Sigmoid colon (tissue), 7 donors: ENCODE measurements around the gene POLN. TPM values are rescaled to one million over a fixed set of nuclear protein-coding genes. Genes with fewer than 3 reads are reported as not detected.

Source experiments
- DNase-seq: peaks from one replicate; pipeline ENCODE4 v3.0.0-alpha.2; 2019
- H3K27ac ChIP-seq, 4 donors: fragments of 200-600 bp; sonication (generic); one replicate each; pipeline ENCODE4 v1.5.1; 2016 to 2019; ENCODE audit warnings: mild to moderate bottlenecking in 1 of 4
- H3K27me3 ChIP-seq, 3 donors: fragments of 200-600 bp; sonication (generic); one replicate each; pipeline ENCODE4 v1.5.1; 2019; ENCODE audit warnings: mild to moderate bottlenecking in 1 of 3
- H3K36me3 ChIP-seq, 4 donors: fragments of 200-600 bp; sonication (generic); one replicate each; pipeline ENCODE4 v1.5.1; 2016 to 2019
- H3K4me1 ChIP-seq, 4 donors: fragments of 200-600 bp; sonication (generic); one replicate each; pipeline ENCODE4 v1.5.1; 2017 to 2019
- H3K4me3 ChIP-seq, 4 donors: fragments of 200-600 bp; sonication (generic); one replicate each; pipeline ENCODE4 v1.5.1; 2017 to 2019; ENCODE audit warnings: mild to moderate bottlenecking in 2 of 4, moderate library complexity in 1 of 4
- H3K9me3 ChIP-seq, 4 donors: fragments of 200-600 bp in 3 of 4; sonication (generic) in 3 of 4; one replicate each; pipeline versions ENCODE4 v1.5.1 to v1.6.1; 2013 to 2019
- CTCF ChIP-seq, 4 experiments: fragments of 450-650 bp in 3 of 4; fragments of 200-600 bp in 1 of 4; IDR thresholded peaks; one replicate each; pipeline ENCODE4 v1.5.1; 2016 to 2019; ENCODE audit warnings: antibody characterized with exemption in 4 of 4, mild to moderate bottlenecking in 3 of 4, moderate library complexity in 2 of 4
- EP300 ChIP-seq, 4 donors: sonication (generic); formaldehyde crosslinking; IDR thresholded peaks; one replicate each; pipeline ENCODE4 v1.6.1; 2017; ENCODE audit warnings: antibody characterized with exemption in 4 of 4
- POLR2A ChIP-seq, 2 donors: fragments of 450-650 bp; IDR thresholded peaks; one replicate each; pipeline ENCODE4 v1.6.1; 2016; ENCODE audit warnings: antibody characterized with exemption in 2 of 2, mild to moderate bottlenecking in 2 of 2, moderate library complexity in 2 of 2
- POLR2AphosphoS5 ChIP-seq, 4 donors: sonication (generic); formaldehyde crosslinking; IDR thresholded peaks; one replicate each; pipeline ENCODE4 v1.6.1; 2017; ENCODE audit warnings: antibody characterized with exemption in 4 of 4
- WGBS, 2 donors: extraction: QIAGEN DNeasy Blood & Tissue Kit; methylation state at CpG; one replicate each; pipeline ENCODE4 v1.1.7; 2013; 5-methylcytosine and 5-hydroxymethylcytosine counted together
- intact Hi-C: fragments of 100-400 bp; cut with DNase I; formaldehyde crosslinking; loops from one replicate; pipeline ENCODE4 v1.15.1; 2023
- polyA plus RNA-seq, 3 donors: library from polyadenylated mRNA; stranded (reverse); fragments of 200-250 nt; gene quantifications; one replicate each; pipeline ENCODE4 v1.2.3, GENCODE V29; 2013
- total RNA-seq, 4 donors: library from RNA; depleted of rRNA; stranded (reverse); fragments of >200 nt; gene quantifications; one replicate each; pipeline ENCODE4 v1.1.0, GENCODE V29; 2016
- donor health status: healthy with polysubstance abuse.
- donor health status: Bipolar disorder and iron deficiency.
- donor health status: healthy.

POLN gene
- total and polyA plus RNA-seq, 7 donors = 0.60 to 9.4 (median 2.0) TPM; not detected in 1

GRCh38 chr4:2289311-2289954 is 47.5 kb upstream of the POLN start:
- H3K4me1 ChIP-seq = no peaks in the 10 kb centered on the region
- H3K4me3 ChIP-seq = no peak overlapping the region
- peak; percentile 55 for DNase-seq
- no peaks in the 10 kb centered on the region for H3K27me3 ChIP-seq
- no peak overlapping the region for H3K27ac ChIP-seq
- no peaks in the 10 kb centered on the region for H3K36me3 ChIP-seq
- TF ChIP-seq CTCF (IDR thresholded peaks at IDR 0.05) = no peak
- TF ChIP-seq POLR2A (IDR thresholded peaks at IDR 0.05) = no peak
- no peak for TF ChIP-seq POLR2AphosphoS5 (IDR thresholded peaks at IDR 0.05)
- no peak for TF ChIP-seq EP300 (IDR thresholded peaks at IDR 0.05)
- intact Hi-C loops = no loop called here
- no peaks in the 10 kb centered on the region for H3K9me3 ChIP-seq
- WGBS, 2 donors = 91% methylated on average over 14 of the region's 14 CpGs

- H3K4me3 ChIP-seq = no peak overlapping the region
- intact Hi-C loops = no loop called here
- no peaks in the 10 kb centered on the region for H3K4me1 ChIP-seq
- no peak for TF ChIP-seq EP300 (IDR thresholded peaks at IDR 0.05)
- no peak for TF ChIP-seq POLR2AphosphoS5 (IDR thresholded peaks at IDR 0.05)
- TF ChIP-seq CTCF (IDR thresholded peaks at IDR 0.05) = no peak
- TF ChIP-seq POLR2A (IDR thresholded peaks at IDR 0.05) = no peak
- no peaks in the 10 kb centered on the region for H3K9me3 ChIP-seq
- 89 to 93% methylated on average over 10 of the region's 10 CpGs for WGBS, 2 donors
- no peaks in the 10 kb centered on the region for H3K36me3 ChIP-seq
- no peak overlapping the region for H3K27ac ChIP-seq
- H3K27me3 ChIP-seq = no peaks in the 10 kb centered on the region
- DNase-seq = peak; percentile 43
Measured at GRCh38 chr4:2288051-2288541, 46.2 kb upstream of the POLN start.

- H3K4me1 ChIP-seq = no peaks in the 10 kb centered on the region
- peak; percentile 46 for DNase-seq
Measured at GRCh38 chr4:2287594-2287915, 45.6 kb upstream of the POLN start.

DNA sequence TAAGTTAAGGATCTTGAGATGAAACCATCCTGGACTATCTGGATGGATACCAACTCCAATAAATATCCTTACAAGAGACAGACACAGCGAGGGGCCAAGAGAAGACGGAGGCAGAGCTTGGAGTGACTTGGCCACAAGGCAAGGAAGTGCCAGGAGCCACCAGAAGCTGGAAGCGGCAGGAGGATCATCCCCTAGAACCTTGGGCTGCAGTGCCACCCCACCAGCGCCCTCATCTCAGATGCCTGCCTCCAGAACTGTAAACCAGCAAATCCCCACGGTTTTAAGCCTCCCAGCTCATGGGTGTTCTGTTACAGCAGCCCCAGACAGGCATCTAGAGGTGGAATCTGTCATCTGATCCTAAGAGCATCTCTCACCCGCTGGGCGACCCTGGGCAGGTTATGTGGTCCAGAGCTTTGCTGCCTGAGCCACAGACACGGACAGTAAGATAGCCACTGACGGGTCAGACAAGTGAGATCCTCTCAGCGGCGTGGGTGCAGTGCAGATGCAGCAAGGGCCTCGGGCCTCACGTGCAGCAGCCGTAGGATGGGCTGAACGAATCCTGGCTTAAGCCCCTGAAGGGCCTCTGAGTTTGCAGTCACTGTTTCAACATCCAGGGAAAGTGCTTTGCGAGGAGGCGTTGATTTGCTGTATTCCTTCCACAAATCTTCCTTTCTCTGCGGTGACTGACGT is 45.1 kb upstream of the POLN start:
- TF ChIP-seq CTCF (IDR thresholded peaks at IDR 0.05) (no peak), POLR2A (IDR thresholded peaks at IDR 0.05) (no peak), POLR2AphosphoS5 (IDR thresholded peaks at IDR 0.05) (no peak), EP300 (IDR thresholded peaks at IDR 0.05) (no peak)
- Histone ChIP-seq H3K36me3 (no peaks in the 10 kb centered on the region), H3K9me3 (no peaks in the 10 kb centered on the region), H3K27ac (no peak overlapping the region), H3K27me3 (no peaks in the 10 kb centered on the region), H3K4me1 (no peaks in the 10 kb centered on the region), H3K4me3 (no peak overlapping the region)
- DNase-seq = peak; percentile 10
- WGBS, 2 donors = 82 to 85% methylated on average over 19 of the region's 19 CpGs
- intact Hi-C loops = no loop called here

More at GRCh38 chr4:2287594-2287915, 45.6 kb upstream of the POLN start:
- H3K36me3 ChIP-seq = no peaks in the 10 kb centered on the region
- no peaks in the 10 kb centered on the region for H3K27me3 ChIP-seq
- H3K4me3 ChIP-seq = no peak overlapping the region
- no peaks in the 10 kb centered on the region for H3K9me3 ChIP-seq
- TF ChIP-seq POLR2AphosphoS5 (IDR thresholded peaks at IDR 0.05) (no peak), EP300 (IDR thresholded peaks at IDR 0.05) (no peak), POLR2A (IDR thresholded peaks at IDR 0.05) (no peak), CTCF (IDR thresholded peaks at IDR 0.05) (no peak)
- intact Hi-C loops = no loop called here
- 90 to 91% methylated on average over 9 of the region's 9 CpGs for WGBS, 2 donors
- H3K27ac ChIP-seq = no peak overlapping the region
